Hepatic stellate cell (primary cell): Measurements from ENCODE around the gene NALCN.

Source experiments
- DNase-seq: peaks from one replicate; pipeline ENCODE4 v3.0.0; 2011; ENCODE audit warnings: low spot score

Gene NALCN

GRCh38 chr13:101123028-101123427 lies 293.3 kb downstream of the NALCN start:
- DNase-seq, result no peak

- DNase-seq, result no peak
Measured at GRCh38 chr13:101121608-101122007, 294.7 kb downstream of the NALCN start.

GRCh38 chr13:101120007-101120406 lies 296.3 kb downstream of the NALCN start:
- no peak for DNase-seq

GRCh38 chr13:101116826-101117225 lies 299.5 kb downstream of the NALCN start:
- DNase-seq, result no peak

GRCh38 chr13:101116341-101116740 lies 300.0 kb downstream of the NALCN start:
- DNase-seq, result no peak

- DNase-seq, result no peak
Measured at GRCh38 chr13:101115762-101116171, 300.5 kb downstream of the NALCN start.

GRCh38 chr13:101111894-101112293 lies 304.4 kb downstream of the NALCN start:
- no peak for DNase-seq

GRCh38 chr13:101109005-101109404 lies 307.3 kb downstream of the NALCN start:
- DNase-seq, result no peak

GRCh38 chr13:101098873-101099272 lies 317.4 kb downstream of the NALCN start:
- DNase-seq, result no peak

- peak; percentile 12 for DNase-seq
Measured at GRCh38 chr13:101092985-101093384, 323.3 kb downstream of the NALCN start.

- DNase-seq, result no peak
Measured at GRCh38 chr13:101090287-101090686, 326.0 kb downstream of the NALCN start.

- no peak for DNase-seq
Measured at GRCh38 chr13:101085551-101085950, 330.8 kb downstream of the NALCN start.

GRCh38 chr13:101082441-101082840 lies 333.9 kb downstream of the NALCN start:
- DNase-seq, result no peak

GRCh38 chr13:101080616-101081015 lies 335.7 kb downstream of the NALCN start:
- no peak for DNase-seq

GRCh38 chr13:101065329-101065728 lies 351.0 kb downstream of the NALCN start:
- no peak for DNase-seq

- no peak for DNase-seq
Measured at GRCh38 chr13:101059793-101060192, 356.5 kb downstream of the NALCN start.

GRCh38 chr13:101058841-101059240 lies 357.5 kb downstream of the NALCN start:
- no peak for DNase-seq

- peak; percentile 26 for DNase-seq
Measured at GRCh38 chr13:101053301-101054093, 362.8 kb downstream of the NALCN start.

GRCh38 chr13:101049166-101049850 lies 367.0 kb downstream of the NALCN start:
- DNase-seq, result no peak

GRCh38 chr13:101036546-101036945 lies 379.8 kb downstream of the NALCN start:
- no peak for DNase-seq

- no peak for DNase-seq
Measured at GRCh38 chr13:101035119-101035620, 381.1 kb downstream of the NALCN start.

- no peak for DNase-seq
Measured at GRCh38 chr13:101026736-101027398, 389.4 kb downstream of the NALCN start.

- no peak for DNase-seq
Measured at GRCh38 chr13:101026328-101026727, 390.0 kb downstream of the NALCN start.
